ENCODE data around the gene RGS6. TPM values are rescaled to one million over a fixed set of nuclear protein-coding genes. Genes with fewer than 3 reads are reported as not detected.

Gene RGS6
- polyA plus RNA-seq, 4 donors, result 0.82 to 1.6 (median 1.1) TPM

GRCh38 chr14:71942904-71943694, 10.9 kb downstream of the RGS6 start:
- DNase-seq (ENCODE audit: low read depth in 4 of 4, low spot score in 3 of 4), result no peak

- DNase-seq (ENCODE audit: low read depth in 4 of 4, low spot score in 3 of 4), result no peak
Observed at GRCh38 chr14:71943695-71944018, 11.4 kb downstream of the RGS6 start.

- no peak for DNase-seq (ENCODE audit: low read depth in 4 of 4, low spot score in 3 of 4)
Observed at GRCh38 chr14:71947947-71948500, 15.8 kb downstream of the RGS6 start.

- no peak for DNase-seq (ENCODE audit: low read depth in 4 of 4, low spot score in 3 of 4)
Observed at GRCh38 chr14:71952381-71953363, 20.4 kb downstream of the RGS6 start.

GRCh38 chr14:71956920-71957563, 24.8 kb downstream of the RGS6 start:
- DNase-seq (ENCODE audit: low read depth in 4 of 4, low spot score in 3 of 4), result no peak

GRCh38 chr14:71959055-71959454, 26.8 kb downstream of the RGS6 start:
- no peak for DNase-seq (ENCODE audit: low read depth in 4 of 4, low spot score in 3 of 4)

GRCh38 chr14:71960494-71961353, 28.5 kb downstream of the RGS6 start:
- no peak for DNase-seq (ENCODE audit: low read depth in 4 of 4, low spot score in 3 of 4)

GRCh38 chr14:71961972-71962371, 29.7 kb downstream of the RGS6 start:
- no peak for DNase-seq (ENCODE audit: low read depth in 4 of 4, low spot score in 3 of 4)

- DNase-seq (ENCODE audit: low read depth in 4 of 4, low spot score in 3 of 4), result no peak
Observed at GRCh38 chr14:71964716-71965115, 32.5 kb downstream of the RGS6 start.

GRCh38 chr14:71966528-71966927, 34.3 kb downstream of the RGS6 start:
- DNase-seq (ENCODE audit: low read depth in 4 of 4, low spot score in 3 of 4), result no peak

GRCh38 chr14:71967704-71968103, 35.5 kb downstream of the RGS6 start:
- no peak for DNase-seq (ENCODE audit: low read depth in 4 of 4, low spot score in 3 of 4)

- no peak for DNase-seq (ENCODE audit: low read depth in 4 of 4, low spot score in 3 of 4)
Observed at GRCh38 chr14:71970272-71970671, 38.0 kb downstream of the RGS6 start.

GRCh38 chr14:71985538-71986189, 53.4 kb downstream of the RGS6 start:
- peak; percentile 10 to 37 (median 19) for DNase-seq (ENCODE audit: low read depth in 4 of 4, low spot score in 3 of 4)

GRCh38 chr14:71988476-71988875, 56.2 kb downstream of the RGS6 start:
- DNase-seq (ENCODE audit: low read depth in 4 of 4, low spot score in 3 of 4), result no peak

GRCh38 chr14:71988939-71989338, 56.7 kb downstream of the RGS6 start:
- no peak for DNase-seq (ENCODE audit: low read depth in 4 of 4, low spot score in 3 of 4)

- DNase-seq (ENCODE audit: low read depth in 4 of 4, low spot score in 3 of 4), result no peak
Observed at GRCh38 chr14:71994416-71994815, 62.2 kb downstream of the RGS6 start.

GRCh38 chr14:71995741-71996140, 63.5 kb downstream of the RGS6 start:
- no peak for DNase-seq (ENCODE audit: low read depth in 4 of 4, low spot score in 3 of 4)

- no peak for DNase-seq (ENCODE audit: low read depth in 4 of 4, low spot score in 3 of 4)
Observed at GRCh38 chr14:71996610-71997009, 64.4 kb downstream of the RGS6 start.

GRCh38 chr14:72000907-72001306, 68.7 kb downstream of the RGS6 start:
- DNase-seq (ENCODE audit: low read depth in 4 of 4, low spot score in 3 of 4), result no peak

All from right renal pelvis (tissue), 4 donors.